Activated CD8-positive, alpha-beta T cell treated with anti-CD3 and anti-CD28 coated beads for 36 hours (primary cell): ENCODE data around the gene VPS11. TPM values are rescaled to one million over a fixed set of nuclear protein-coding genes. Genes with fewer than 3 reads are reported as not detected.

Source experiments
- ATAC-seq: fragments of 200-7000 bp; cut with Tn5 transposase; one replicate; pipeline ENCODE4 v1.10.0; 2021; ENCODE audit warnings: mild to moderate bottlenecking, moderate library complexity
- CTCF ChIA-PET: fragments of 350-600 bp; sonication (Branson Sonifier 250); formaldehyde crosslinking; loops from one replicate; lab custom pipeline; 2021; ENCODE audit warnings: antibody characterized with exemption; lab: Charles Lee
- POLR2A ChIA-PET: fragments of 350-600 bp; sonication (Branson Sonifier 250); formaldehyde crosslinking; loops from one replicate; lab custom pipeline; 2021; ENCODE audit warnings: antibody characterized with exemption; lab: Charles Lee
- DNase-seq: peaks from one replicate; pipeline ENCODE4 v3.0.0-alpha.2; 2020
- H3K27ac Mint-ChIP-seq: one replicate; pipeline ENCODE4 v1.8.0; 2021; ENCODE audit warnings: mild to moderate bottlenecking, mixed read lengths
- H3K27me3 Mint-ChIP-seq: one replicate; pipeline ENCODE4 v1.8.0; 2021; ENCODE audit warnings: mixed read lengths
- H3K36me3 Mint-ChIP-seq: one replicate; pipeline ENCODE4 v1.8.0; 2021; ENCODE audit warnings: low read depth, mixed read lengths
- H3K4me1 Mint-ChIP-seq: one replicate; pipeline ENCODE4 v1.8.0; 2021; ENCODE audit warnings: low read depth, mixed read lengths
- H3K4me3 Mint-ChIP-seq: one replicate; pipeline ENCODE4 v1.8.0; 2021; ENCODE audit warnings: mild to moderate bottlenecking, moderate library complexity, mixed read lengths
- H3K9me3 Mint-ChIP-seq: one replicate; pipeline ENCODE4 v1.8.0; 2021; ENCODE audit warnings: mixed read lengths
- CTCF ChIP-seq: fragments of 200-600 bp; IDR thresholded peaks from one replicate; pipeline ENCODE4 v1.8.0; 2022; ENCODE audit warnings: antibody characterized with exemption, mild to moderate bottlenecking
- intact Hi-C: fragments of 100-400 bp; cut with micrococcal nuclease; formaldehyde crosslinking; loops from one replicate; pipeline ENCODE4 v1.10.0; 2022
- total RNA-seq, 2 experiments: library from RNA; stranded (reverse); gene quantifications; one replicate each; pipeline ENCODE4 v1.2.3, GENCODE V29; 2021

VPS11 gene
- total RNA-seq, 2 experiments from 2014 or later: 17.1 to 17.2 TPM

- H3K36me3 Mint-ChIP-seq: peaks cover 49% of the 10 kb centered on the region
- H3K27ac Mint-ChIP-seq: no peak overlapping the region
- DNase-seq (no peak), ATAC-seq (no peak)
- H3K27me3 Mint-ChIP-seq: no peaks in the 10 kb centered on the region
- CTCF ChIA-PET: interaction anchor here (1.3 to 3.3 kb wide), 3 partner anchors 29 to 297 kb away, joined by 3 to 8 read pairs (median 4); no protein-coding TSS in a partner anchor
- no peak overlapping the region for H3K4me3 Mint-ChIP-seq
- TF ChIP-seq CTCF: no peak
- POLR2A ChIA-PET: interaction anchor here (8.4 kb wide), 1 partner anchor 9 kb away, joined by 98 read pairs; the partner anchor contains the start of genes RPS25 and TRAPPC4
- no peaks in the 10 kb centered on the region for H3K9me3 Mint-ChIP-seq
- peaks cover 50% of the 10 kb centered on the region for H3K4me1 Mint-ChIP-seq
- intact Hi-C loops: no loop called here
Observed at GRCh38 chr11:119025978-119026766, 41.4 kb upstream of the VPS11 start.

GRCh38 chr11:119026970-119027369 is 40.6 kb upstream of the VPS11 start:
- no peak for TF ChIP-seq CTCF
- H3K27me3 Mint-ChIP-seq: no peaks in the 10 kb centered on the region
- ChIA-PET POLR2A (interaction anchor here (1.2 to 8.4 kb wide), 2 partner anchors 10 to 68 kb away, joined by 4 to 98 read pairs; partner anchors contain the start of genes RPS25 and TRAPPC4), CTCF (interaction anchor here (1.3 kb wide), 2 partner anchors 29 to 296 kb away, joined by 3 to 4 read pairs; no protein-coding TSS in a partner anchor)
- intact Hi-C loops: no loop called here
- ATAC-seq (no peak), DNase-seq (no peak)
- H3K27ac Mint-ChIP-seq: peak overlapping the region; percentile 21
- peaks cover 43% of the 10 kb centered on the region for H3K36me3 Mint-ChIP-seq
- no peaks in the 10 kb centered on the region for H3K9me3 Mint-ChIP-seq
- peaks cover 48% of the 10 kb centered on the region for H3K4me1 Mint-ChIP-seq
- no peak overlapping the region for H3K4me3 Mint-ChIP-seq

GRCh38 chr11:119027561-119028345 is 39.9 kb upstream of the VPS11 start:
- TF ChIP-seq CTCF: no peak
- ChIA-PET CTCF (interaction anchor here (1.3 kb wide), 1 partner anchor 28 kb away, joined by 4 read pairs; no protein-coding TSS in a partner anchor), POLR2A (interaction anchor here (0.6 to 8.4 kb wide), 5 partner anchors 11 to 169 kb away, joined by 3 to 98 read pairs (median 3); partner anchors contain the start of genes CENATAC, RPS25 and TRAPPC4)
- Mint-ChIP-seq H3K27ac (no peak overlapping the region), H3K4me3 (no peak overlapping the region), H3K27me3 (no peaks in the 10 kb centered on the region), H3K9me3 (no peaks in the 10 kb centered on the region), H3K36me3 (peaks cover 38% of the 10 kb centered on the region), H3K4me1 (peaks cover 45% of the 10 kb centered on the region)
- DNase-seq (no peak), ATAC-seq (no peak)
- intact Hi-C loops: no loop called here

- ATAC-seq (no peak), DNase-seq (no peak)
- H3K4me1 Mint-ChIP-seq: peaks cover 40% of the 10 kb centered on the region
- peak overlapping the region; percentile 90 for H3K27ac Mint-ChIP-seq
- peak overlapping the region; percentile 70 for H3K4me3 Mint-ChIP-seq
- peaks cover 33% of the 10 kb centered on the region for H3K36me3 Mint-ChIP-seq
- no peak for TF ChIP-seq CTCF
- intact Hi-C loops: no loop called here
- POLR2A ChIA-PET: interaction anchor here (0.6 to 8.4 kb wide), 6 partner anchors 11 to 168 kb away, joined by 3 to 98 read pairs (median 3); partner anchors contain the start of genes CENATAC, RPS25 and TRAPPC4
- no peaks in the 10 kb centered on the region for H3K9me3 Mint-ChIP-seq
- CTCF ChIA-PET: no interaction called here
- no peaks in the 10 kb centered on the region for H3K27me3 Mint-ChIP-seq
Observed at GRCh38 chr11:119028346-119029068, 39.1 kb upstream of the VPS11 start.
